Right lobe of liver (tissue), 6 donors: ENCODE measurements around the gene PARVG. TPM values are rescaled to one million over a fixed set of nuclear protein-coding genes. Genes with fewer than 3 reads are reported as not detected.
A peak's percentile ranks its signal among the peaks of the same experiment; 100 is the strongest.

ENCODE experiments used
- ATAC-seq, 4 donors: fragments of 200-7000 bp; cut with Tn5 transposase; one replicate each; pipeline ENCODE4 v1.9.1; 2020; ENCODE audit warnings: mild to moderate bottlenecking in 4 of 4, moderate library complexity in 4 of 4
- DNase-seq, 3 donors: peaks; one replicate each; pipeline ENCODE4 v3.0.0-alpha.2; 2020
- H3K27ac ChIP-seq, 3 donors: fragments of 200-600 bp; one replicate each; pipeline ENCODE4 v1.8.0; 2022
- H3K27me3 ChIP-seq, 2 donors: fragments of 200-600 bp; one replicate each; pipeline ENCODE4 v1.8.0; 2022
- H3K36me3 ChIP-seq, 4 donors: fragments of 200-600 bp; sonication (generic) in 1 of 4; one replicate each; pipeline versions ENCODE4 v1.5.1 to v1.8.0; 2017 to 2022; ENCODE audit warnings: control low read depth in 1 of 4
- H3K4me1 ChIP-seq, 4 donors: fragments of 200-600 bp; sonication (generic) in 1 of 4; one replicate each; pipeline versions ENCODE4 v1.5.1 to v1.8.0; 2017 to 2022; ENCODE audit warnings: control low read depth in 1 of 4
- H3K4me3 ChIP-seq, 3 donors: fragments of 200-600 bp; one replicate each; pipeline ENCODE4 v1.8.0; 2022
- H3K9me3 ChIP-seq, 4 donors: fragments of 200-600 bp; sonication (generic) in 1 of 4; one replicate each; pipeline versions ENCODE4 v1.5.1 to v1.8.0; 2017 to 2022; ENCODE audit warnings: control low read depth in 1 of 4
- CTCF ChIP-seq, 4 donors: fragments of 200-600 bp in 3 of 4; fragments of 450-650 bp in 1 of 4; IDR thresholded peaks; one replicate each; pipeline versions ENCODE4 v1.5.1 to v1.8.0; 2016 to 2022; ENCODE audit warnings: antibody characterized with exemption in 4 of 4, mild to moderate bottlenecking in 2 of 4
- POLR2A ChIP-seq: fragments of 450-650 bp; IDR thresholded peaks from one replicate; pipeline ENCODE4 v1.6.1; 2017; ENCODE audit warnings: antibody characterized with exemption, mild to moderate bottlenecking
- WGBS: methylation state at CpG from one replicate; pipeline ENCODE4 v1.1.6; 2018; ENCODE audit warnings: low coverage, low lambda C conversion rate; ENCODE audit not compliant: insufficient coverage; ENCODE audit errors: missing lambda C conversion rate; 5-methylcytosine and 5-hydroxymethylcytosine counted together
- intact Hi-C, 2 donors: fragments of 100-400 bp; cut with DNase I; formaldehyde crosslinking; loops; one replicate each; pipeline versions ENCODE4 v1.11.2 to v1.14.1; 2022
- long read RNA-seq: library from polyadenylated mRNA; unstranded; transcript quantifications from one replicate; pipeline ENCODE4 v2.0.0, GENCODE V29; 2019
- total RNA-seq, 6 experiments: library from RNA; depleted of rRNA in 2 of 6; stranded (reverse); fragments of >200 nt in 2 of 6; fragmentation: NEBNext Ultra II Directional in 3 of 6; extraction: Animal tissue kit (Norgen Biotek cat#: 25700) in 3 of 6; gene quantifications; one replicate each; pipeline versions ENCODE4 v1.1.0 to v1.2.4, GENCODE V29; 2016 to 2023
- donor health status: DM: no; HTN: yes; CAD: no.
- donor health status: DM: no; HTN: no; CAD: no.
- donor health status: DM: no; HTN: no; CAD: no.
- donor health status: DM: no; HTN: yes; CAD: no.
- donor health status: DM: no; HTN: yes; CAD: no.

Gene PARVG
- 10 to 100 TPM in 2 of 6 experiments, 1 to 10 TPM in 4; 3.7 to 10.8 (median 7.9) TPM for total RNA-seq
- long read RNA-seq, partial matches to known transcripts: 1 of 3 reads
- long read RNA-seq, other reads (novel, unspliced or antisense): 2 of 3 reads

GRCh38 chr22:44180706-44181032, at the start of gene PARVG:
Gene PARVG (plus strand): TSS chr22:44180925. CDS start chr22:44183330, 2,405 bp downstream.
- no peaks in the 10 kb centered on the region for H3K27me3 ChIP-seq
- H3K4me3 ChIP-seq: peak within 1 kb of the TSS; percentile 20 to 38 (median 26)
- H3K9me3 ChIP-seq: no peaks in the 10 kb centered on the region
- intact Hi-C loops: no loop called here
- no peaks in the 10 kb centered on the region for H3K4me1 ChIP-seq
- TF ChIP-seq POLR2A (no peak), CTCF (IDR thresholded peaks at IDR 0.05) (no peak)
- H3K27ac ChIP-seq: peak within 1 kb of the TSS; percentile 40 to 82 (median 67)
- no peak for DNase-seq
- H3K36me3 ChIP-seq: no peaks in the 10 kb centered on the region
- ATAC-seq: no peak
- 24% methylated on average over 5 of the region's 5 CpGs for WGBS

- WGBS: 88% methylated on average over 11 of the region's 12 CpGs
- H3K4me3 ChIP-seq: no peak overlapping the region
- DNase-seq (no peak), ATAC-seq (no peak)
- H3K9me3 ChIP-seq: no peaks in the 10 kb centered on the region
- TF ChIP-seq POLR2A (no peak), CTCF (IDR thresholded peaks at IDR 0.05) (no peak)
- no peak overlapping the region for H3K27ac ChIP-seq
- H3K36me3 ChIP-seq: no peaks in the 10 kb centered on the region
- H3K4me1 ChIP-seq: no peaks in the 10 kb centered on the region
- no peaks in the 10 kb centered on the region for H3K27me3 ChIP-seq
- intact Hi-C loops: no loop called here
These were observed 49.3 kb upstream of the PARVG start for GRCh38 chr22:44131412-44131811.

GRCh38 chr22:44131989-44132685, 48.6 kb upstream of the PARVG start:
- no peak overlapping the region for H3K27ac ChIP-seq
- 66% methylated on average over 9 of the region's 13 CpGs for WGBS
- DNase-seq: no peak
- intact Hi-C loops: no loop called here
- no peak for TF ChIP-seq CTCF (IDR thresholded peaks at IDR 0.05)
- TF ChIP-seq POLR2A: no peak
- no peaks in the 10 kb centered on the region for H3K36me3 ChIP-seq
- H3K27me3 ChIP-seq: no peaks in the 10 kb centered on the region
- no peaks in the 10 kb centered on the region for H3K9me3 ChIP-seq
- H3K4me3 ChIP-seq: no peak overlapping the region
- no peak for ATAC-seq
- no peaks in the 10 kb centered on the region for H3K4me1 ChIP-seq

- Histone ChIP-seq H3K27me3 (no peaks in the 10 kb centered on the region), H3K9me3 (no peaks in the 10 kb centered on the region), H3K4me1 (no peaks in the 10 kb centered on the region), H3K36me3 (no peaks in the 10 kb centered on the region), H3K27ac (no peak overlapping the region), H3K4me3 (no peak overlapping the region)
- intact Hi-C loops: no loop called here
- DNase-seq: no peak
- no peak for ATAC-seq
- 63% methylated on average over 9 of the region's 12 CpGs for WGBS
- TF ChIP-seq CTCF (IDR thresholded peaks at IDR 0.05) (no peak), POLR2A (no peak)
These were observed 48.0 kb upstream of the PARVG start for GRCh38 chr22:44132724-44133123.
